Osteocyte (in vitro differentiated cells): ENCODE data around the gene OLFM4. TPM values are rescaled to one million over a fixed set of nuclear protein-coding genes. Genes with fewer than 3 reads are reported as not detected.

ENCODE experiments used
- DNase-seq: peaks from one replicate; pipeline ENCODE4 v3.0.0; 2021; ENCODE audit warnings: mixed read lengths; ENCODE audit not compliant: unreplicated experiment; ENCODE audit errors: extremely low spot score
- H3K27ac Mint-ChIP-seq: one replicate; pipeline ENCODE4 v1.8.0; 2021; ENCODE audit warnings: mild to moderate bottlenecking, mixed read lengths; ENCODE audit not compliant: unreplicated experiment
- H3K27me3 Mint-ChIP-seq: one replicate; pipeline ENCODE4 v1.8.0; 2021; ENCODE audit warnings: mixed read lengths; ENCODE audit not compliant: unreplicated experiment
- H3K36me3 Mint-ChIP-seq: one replicate; pipeline ENCODE4 v1.8.0; 2021; ENCODE audit warnings: mixed read lengths; ENCODE audit not compliant: unreplicated experiment
- H3K4me1 Mint-ChIP-seq: one replicate; pipeline ENCODE4 v1.8.0; 2021; ENCODE audit warnings: mixed read lengths; ENCODE audit not compliant: unreplicated experiment
- H3K4me3 Mint-ChIP-seq: one replicate; pipeline ENCODE4 v1.8.0; 2021; ENCODE audit warnings: mild to moderate bottlenecking, moderate library complexity, mixed read lengths; ENCODE audit not compliant: unreplicated experiment
- H3K9me3 Mint-ChIP-seq: one replicate; pipeline ENCODE4 v1.8.0; 2021; ENCODE audit warnings: mixed read lengths; ENCODE audit not compliant: unreplicated experiment
- total RNA-seq: library from RNA; stranded (reverse); gene quantifications from 2 replicates; pipeline ENCODE4 v1.2.1, GENCODE V29; 2021
- TF ChIP-seq, protein P1 (sequence below): fragments of 200-600 bp; sonication (generic); IDR thresholded peaks from 2 replicates; pipeline ENCODE4 v1.5.0; 2021; ENCODE audit warnings: antibody characterized with exemption, mild to moderate bottlenecking, moderate library complexity

OLFM4 gene
- total RNA-seq, 1 donor from 2014 or later: not detected

DNA sequence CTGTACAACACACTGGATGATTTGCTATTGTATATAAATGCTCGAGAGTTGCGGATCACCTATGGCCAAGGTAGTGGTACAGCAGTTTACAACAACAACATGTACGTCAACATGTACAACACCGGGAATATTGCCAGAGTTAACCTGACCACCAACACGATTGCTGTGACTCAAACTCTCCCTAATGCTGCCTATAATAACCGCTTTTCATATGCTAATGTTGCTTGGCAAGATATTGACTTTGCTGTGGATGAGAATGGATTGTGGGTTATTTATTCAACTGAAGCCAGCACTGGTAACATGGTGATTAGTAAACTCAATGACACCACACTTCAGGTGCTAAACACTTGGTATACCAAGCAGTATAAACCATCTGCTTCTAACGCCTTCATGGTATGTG is 21.5 kb downstream of the OLFM4 start:
- Mint-ChIP-seq H3K4me3 (no peak overlapping the region), H3K9me3 (peaks cover 10% of the 10 kb centered on the region), H3K36me3 (no peaks in the 10 kb centered on the region), H3K27me3 (no peaks in the 10 kb centered on the region), H3K27ac (no peak overlapping the region), H3K4me1 (peaks cover 6% of the 10 kb centered on the region)
- TF ChIP-seq, protein P1, sequence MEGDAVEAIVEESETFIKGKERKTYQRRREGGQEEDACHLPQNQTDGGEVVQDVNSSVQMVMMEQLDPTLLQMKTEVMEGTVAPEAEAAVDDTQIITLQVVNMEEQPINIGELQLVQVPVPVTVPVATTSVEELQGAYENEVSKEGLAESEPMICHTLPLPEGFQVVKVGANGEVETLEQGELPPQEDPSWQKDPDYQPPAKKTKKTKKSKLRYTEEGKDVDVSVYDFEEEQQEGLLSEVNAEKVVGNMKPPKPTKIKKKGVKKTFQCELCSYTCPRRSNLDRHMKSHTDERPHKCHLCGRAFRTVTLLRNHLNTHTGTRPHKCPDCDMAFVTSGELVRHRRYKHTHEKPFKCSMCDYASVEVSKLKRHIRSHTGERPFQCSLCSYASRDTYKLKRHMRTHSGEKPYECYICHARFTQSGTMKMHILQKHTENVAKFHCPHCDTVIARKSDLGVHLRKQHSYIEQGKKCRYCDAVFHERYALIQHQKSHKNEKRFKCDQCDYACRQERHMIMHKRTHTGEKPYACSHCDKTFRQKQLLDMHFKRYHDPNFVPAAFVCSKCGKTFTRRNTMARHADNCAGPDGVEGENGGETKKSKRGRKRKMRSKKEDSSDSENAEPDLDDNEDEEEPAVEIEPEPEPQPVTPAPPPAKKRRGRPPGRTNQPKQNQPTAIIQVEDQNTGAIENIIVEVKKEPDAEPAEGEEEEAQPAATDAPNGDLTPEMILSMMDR: no peak
- no peak for DNase-seq

DNA sequence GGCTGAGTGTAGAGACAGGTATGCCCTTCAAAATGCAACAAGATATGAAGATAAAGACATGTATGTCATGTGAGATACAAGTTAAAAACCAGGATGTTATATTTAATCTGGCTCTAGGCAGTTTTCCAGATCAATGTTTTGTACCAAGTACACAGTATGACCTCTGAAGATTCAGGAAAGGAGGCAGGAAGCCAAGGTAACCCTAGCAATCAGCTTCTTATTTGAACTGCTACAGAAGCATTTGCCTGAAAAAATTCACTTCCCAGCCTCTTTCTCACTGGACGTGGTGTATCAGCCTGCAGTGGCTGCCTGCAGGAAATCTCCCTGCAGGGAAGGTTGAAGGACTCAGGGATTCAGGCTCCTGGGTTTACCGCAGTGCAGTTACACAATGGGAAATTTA is 24.1 kb downstream of the OLFM4 start:
- no peak overlapping the region for H3K27ac Mint-ChIP-seq
- peaks cover 10% of the 10 kb centered on the region for H3K9me3 Mint-ChIP-seq
- no peak overlapping the region for H3K4me3 Mint-ChIP-seq
- H3K4me1 Mint-ChIP-seq: no peaks in the 10 kb centered on the region
- DNase-seq: no peak
- H3K36me3 Mint-ChIP-seq: no peaks in the 10 kb centered on the region
- H3K27me3 Mint-ChIP-seq: no peaks in the 10 kb centered on the region
- TF ChIP-seq, protein P1: no peak

DNA sequence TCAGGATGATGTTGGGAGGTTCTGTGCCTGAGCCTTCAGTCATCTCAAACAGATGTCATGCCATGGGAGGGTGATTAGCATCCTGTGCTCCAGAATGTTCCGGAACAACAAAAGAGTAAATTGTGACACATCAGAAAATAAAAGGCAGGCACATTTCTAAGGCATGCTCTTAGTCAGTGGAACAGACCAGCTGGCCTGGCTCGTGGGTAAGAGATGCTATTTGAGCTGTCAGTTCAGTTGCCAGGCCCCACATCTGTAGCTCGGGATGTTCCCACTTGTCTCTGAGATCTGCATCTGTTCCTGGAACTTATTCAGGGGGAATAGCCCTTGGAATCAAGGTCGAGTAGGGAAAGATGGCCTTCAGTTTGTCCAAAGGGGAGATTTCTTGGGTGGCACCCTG is 26.0 kb downstream of the OLFM4 start:
- H3K27ac Mint-ChIP-seq: no peak overlapping the region
- no peaks in the 10 kb centered on the region for H3K27me3 Mint-ChIP-seq
- no peak overlapping the region for H3K4me3 Mint-ChIP-seq
- TF ChIP-seq, protein P1: no peak
- H3K9me3 Mint-ChIP-seq: peaks cover 8% of the 10 kb centered on the region
- no peaks in the 10 kb centered on the region for H3K4me1 Mint-ChIP-seq
- DNase-seq: no peak
- H3K36me3 Mint-ChIP-seq: no peaks in the 10 kb centered on the region

DNA sequence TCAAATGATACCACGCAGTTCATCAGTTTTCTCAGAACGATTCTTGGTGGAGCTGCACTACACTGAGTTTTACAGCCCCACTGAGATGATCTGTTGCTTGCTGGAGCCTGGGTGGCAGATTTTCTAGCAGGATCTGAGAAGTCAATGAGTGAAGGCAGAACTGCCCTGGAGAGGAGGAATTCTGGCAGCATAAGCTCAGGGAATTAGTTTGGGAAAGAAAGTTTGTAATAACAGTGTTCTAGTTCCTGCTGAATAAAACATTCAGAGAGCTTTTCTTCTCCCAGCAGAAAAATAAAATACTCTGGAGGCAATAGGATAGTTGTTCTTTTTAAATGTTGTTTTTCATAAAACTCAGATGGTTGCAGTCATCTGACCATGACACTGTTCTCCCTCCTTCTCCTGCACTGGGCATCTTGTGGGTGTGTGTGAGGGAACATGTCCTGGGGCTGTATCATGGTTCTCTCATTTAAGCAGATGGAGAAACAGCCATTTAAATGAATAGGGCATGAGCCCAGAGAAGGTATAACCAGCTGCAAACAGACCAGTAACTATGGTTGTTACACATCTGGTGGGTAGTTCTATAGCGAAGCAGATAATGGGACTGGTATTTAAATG is 29.6 kb downstream of the OLFM4 start:
- DNase-seq: no peak
- Mint-ChIP-seq H3K27ac (no peak overlapping the region), H3K4me3 (no peak overlapping the region), H3K36me3 (no peaks in the 10 kb centered on the region), H3K4me1 (no peaks in the 10 kb centered on the region), H3K9me3 (no peaks in the 10 kb centered on the region), H3K27me3 (no peaks in the 10 kb centered on the region)
- TF ChIP-seq, protein P1: no peak

DNA sequence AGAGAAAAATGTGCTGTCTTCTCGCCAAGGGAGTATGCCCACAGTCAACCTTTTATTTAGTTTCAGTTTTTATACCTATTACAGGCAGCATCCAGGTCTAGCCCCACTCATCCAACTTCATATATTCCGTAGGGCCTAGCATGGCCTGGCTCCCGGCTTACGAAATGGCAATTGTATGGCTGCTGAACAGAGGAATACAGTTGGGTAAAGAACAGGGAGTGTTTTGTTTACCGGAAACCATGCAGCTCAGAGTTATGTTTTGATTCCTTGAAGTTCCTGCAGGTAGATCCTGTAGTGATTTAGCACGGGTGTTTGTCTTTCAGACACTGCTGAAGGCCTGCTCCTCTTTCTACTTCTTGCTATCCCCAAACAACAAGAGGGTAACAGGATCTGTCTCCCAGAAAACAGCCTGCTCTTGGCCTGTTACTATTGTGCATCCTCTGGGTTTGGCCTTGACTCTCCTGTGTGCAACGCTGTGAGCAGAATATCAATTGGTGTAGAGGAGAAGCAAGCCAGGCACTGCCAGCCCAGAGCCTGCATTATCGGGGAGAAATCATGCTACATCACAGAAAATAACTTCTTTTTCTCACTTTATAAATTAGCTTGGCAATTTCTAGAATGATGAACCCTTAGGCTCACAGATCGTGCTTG is 32.4 kb downstream of the OLFM4 start:
- Mint-ChIP-seq H3K4me3 (no peak overlapping the region), H3K27ac (no peak overlapping the region), H3K4me1 (no peaks in the 10 kb centered on the region), H3K36me3 (no peaks in the 10 kb centered on the region), H3K27me3 (no peaks in the 10 kb centered on the region), H3K9me3 (peaks cover 6% of the 10 kb centered on the region)
- DNase-seq: no peak
- TF ChIP-seq, protein P1: no peak
